ENCODE measurements around the gene SPRY1. TPM values are rescaled to one million over a fixed set of nuclear protein-coding genes. Genes with fewer than 3 reads are reported as not detected.

Gene SPRY1
- total and polyA plus RNA-seq, 2 of the 8 experiments (the other 6 are each of a cell fraction or from before 2014, with no cell fraction given): 11.7 to 56.2 TPM

GRCh38 chr4:123409334-123409733 is 12.7 kb downstream of the SPRY1 start:
- Histone ChIP-seq H2AFZ (ENCODE audit: low read length) (no peak overlapping the region), H3K36me3 (ENCODE audit: control insufficient read depth in 2 of 4, insufficient read depth in 4 of 4, low read length in 3 of 4) (peaks cover 0 to 3% (median 0%) of the 10 kb centered on the region in 4 experiments; a peak in 1 of 8 replicates), H2BK15ac (ENCODE audit: low read length) (no peak overlapping the region), H3K79me1 (ENCODE audit: low read depth, low read length) (no peaks in the 10 kb centered on the region), H2BK20ac (ENCODE audit: low read length) (no peak overlapping the region), H4K5ac (ENCODE audit: insufficient read length, low read depth, low read length) (no peak overlapping the region), H3K18ac (ENCODE audit: extremely low read depth, low read length) (no peak overlapping the region), H4K91ac (replicated peaks; ENCODE audit: insufficient read length, low read length) (no peak overlapping the region), H3K23ac (ENCODE audit: insufficient read length) (no peak overlapping the region), H2BK120ac (replicated peaks; ENCODE audit: low read depth, low read length) (no peak overlapping the region), H3K4ac (replicated peaks; ENCODE audit: insufficient read length, low read depth, low read length) (no peak overlapping the region), H3K4me1 (replicated peaks in 1 of 4; ENCODE audit: control insufficient read depth in 3 of 4, insufficient read depth in 4 of 4, low read length in 3 of 4) (peaks cover 0 to 8% (median 0%) of the 10 kb centered on the region in 4 experiments; a peak in 2 of 7 replicates), H3K14ac (ENCODE audit: insufficient read length) (no peak overlapping the region), H3K79me2 (ENCODE audit: control insufficient read depth in 1 of 2, insufficient read depth in 2 of 2, low read length in 2 of 2) (peaks cover 0 to 30% of the 10 kb centered on the region in 2 experiments; a peak in 2 of 4 replicates), H3K9me3 (ENCODE audit: insufficient read depth in 2 of 2, low read depth in 1 of 2, low read length in 1 of 2) (no peaks in the 10 kb centered on the region), H4K8ac (ENCODE audit: extremely low read depth, insufficient read depth, low read length) (no peak overlapping the region), H2AK5ac (ENCODE audit: low read depth, low read length) (no peak overlapping the region), H2BK5ac (ENCODE audit: low read depth, low read length) (no peak overlapping the region), H3K27ac (ENCODE audit: low read depth, low read length) (no peak overlapping the region), H3K23me2 (ENCODE audit: low read depth, low read length) (no peaks in the 10 kb centered on the region; the same call in 1 of the 2 replicates), H3K9ac (replicated peaks in 1 of 4; ENCODE audit: extremely low read depth in 1 of 4, low read depth in 3 of 4, low read length in 3 of 4) (no peak overlapping the region), H3K4me3 (ENCODE audit: extremely low read depth in 1 of 4, insufficient read depth in 2 of 4, low read depth in 3 of 4, low read length in 4 of 4) (no peak overlapping the region), H4K20me1 (replicated peaks in 1 of 2; ENCODE audit: control insufficient read depth in 1 of 2, insufficient read depth in 2 of 2, low read length in 2 of 2) (peaks cover 1 to 2% of the 10 kb centered on the region in 2 experiments), H3K27me3 (replicated peaks in 1 of 4; ENCODE audit: control insufficient read depth in 3 of 4, extremely low read depth in 1 of 4, insufficient read depth in 3 of 4, low read length in 3 of 4) (no peaks in the 10 kb centered on the region), H3K4me2 (ENCODE audit: insufficient read depth in 1 of 2, low read depth in 2 of 2, low read length in 2 of 2) (no peak overlapping the region), H2BK12ac (ENCODE audit: low read depth, low read length) (no peak overlapping the region), H3K56ac (replicated peaks; ENCODE audit: insufficient read length, low read depth, low read length) (no peak overlapping the region)
- no peak for FAIRE-seq
- ChIA-PET POLR2A (ENCODE audit: partially characterized antibody) (interaction anchor here (1.4 to 3.0 kb wide), 2 partner anchors 9 to 71 kb away, joined by 3 to 26 read pairs; no protein-coding TSS in a partner anchor), CTCF (ENCODE audit: partially characterized antibody) (interaction anchor here (1.0 to 2.5 kb wide), 5 partner anchors 10 to 271 kb away, joined by 3 to 11 read pairs (median 7); no protein-coding TSS in a partner anchor)
- no peak for DNase-seq (ENCODE audit: low read depth in 1 of 2, low spot score in 2 of 2)
- 89% methylated on average over 2 of the region's 2 CpGs; no CpG with 5 or more reads in 1 of the 2 experiments for WGBS, 2 experiments (ENCODE audit: extremely low coverage in 1 of 2, insufficient coverage in 1 of 2, insufficient read length in 1 of 2, insufficient replicate concordance in 2 of 2, low coverage in 1 of 2, low lambda C conversion rate in 2 of 2, missing lambda C conversion rate in 1 of 2)
- no peak for TF ChIP-seq ZNF274 (IDR thresholded peaks at IDR 0.05; ENCODE audit: borderline replicate concordance, extremely low read depth, low read length)
- no peak for TF ChIP-seq TAF7 (optimal IDR thresholded peaks at IDR 0.05; ENCODE audit: borderline replicate concordance, low read depth, low read length)
- no peak for TF ChIP-seq TCF12 (IDR thresholded peaks at IDR 0.05; ENCODE audit: low read depth, low read length)
- no peak for TF ChIP-seq TAF1 (IDR thresholded peaks at IDR 0.05; ENCODE audit: low read depth, low read length)
- TF ChIP-seq CEBPB (IDR thresholded peaks at IDR 0.05; ENCODE audit: low read depth, low read length): no peak
- no peak for TF ChIP-seq KDM5A (IDR thresholded peaks at IDR 0.05; ENCODE audit: low read length)
- no peak for TF ChIP-seq SRF (IDR thresholded peaks at IDR 0.05; ENCODE audit: low read depth, low read length)
- TF ChIP-seq HDAC6 (IDR thresholded peaks at IDR 0.05; ENCODE audit: low read depth, low read length): no peak
- TF ChIP-seq NRF1 (IDR thresholded peaks at IDR 0.05; ENCODE audit: low read depth, low read length): no peak
- TF ChIP-seq, protein P1, sequence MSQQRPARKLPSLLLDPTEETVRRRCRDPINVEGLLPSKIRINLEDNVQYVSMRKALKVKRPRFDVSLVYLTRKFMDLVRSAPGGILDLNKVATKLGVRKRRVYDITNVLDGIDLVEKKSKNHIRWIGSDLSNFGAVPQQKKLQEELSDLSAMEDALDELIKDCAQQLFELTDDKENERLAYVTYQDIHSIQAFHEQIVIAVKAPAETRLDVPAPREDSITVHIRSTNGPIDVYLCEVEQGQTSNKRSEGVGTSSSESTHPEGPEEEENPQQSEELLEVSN (IDR thresholded peaks at IDR 0.05): no peak
- TF ChIP-seq, protein P2, sequence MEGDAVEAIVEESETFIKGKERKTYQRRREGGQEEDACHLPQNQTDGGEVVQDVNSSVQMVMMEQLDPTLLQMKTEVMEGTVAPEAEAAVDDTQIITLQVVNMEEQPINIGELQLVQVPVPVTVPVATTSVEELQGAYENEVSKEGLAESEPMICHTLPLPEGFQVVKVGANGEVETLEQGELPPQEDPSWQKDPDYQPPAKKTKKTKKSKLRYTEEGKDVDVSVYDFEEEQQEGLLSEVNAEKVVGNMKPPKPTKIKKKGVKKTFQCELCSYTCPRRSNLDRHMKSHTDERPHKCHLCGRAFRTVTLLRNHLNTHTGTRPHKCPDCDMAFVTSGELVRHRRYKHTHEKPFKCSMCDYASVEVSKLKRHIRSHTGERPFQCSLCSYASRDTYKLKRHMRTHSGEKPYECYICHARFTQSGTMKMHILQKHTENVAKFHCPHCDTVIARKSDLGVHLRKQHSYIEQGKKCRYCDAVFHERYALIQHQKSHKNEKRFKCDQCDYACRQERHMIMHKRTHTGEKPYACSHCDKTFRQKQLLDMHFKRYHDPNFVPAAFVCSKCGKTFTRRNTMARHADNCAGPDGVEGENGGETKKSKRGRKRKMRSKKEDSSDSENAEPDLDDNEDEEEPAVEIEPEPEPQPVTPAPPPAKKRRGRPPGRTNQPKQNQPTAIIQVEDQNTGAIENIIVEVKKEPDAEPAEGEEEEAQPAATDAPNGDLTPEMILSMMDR (IDR thresholded peaks at IDR 0.05; ENCODE audit: control extremely low read depth in 1 of 3, insufficient read depth in 1 of 3, low read depth in 1 of 3, low read length in 3 of 3): no peak
